GM18508 (cell line): ENCODE results near the gene TRIM9.
A peak's percentile ranks its signal among the peaks of the same experiment; 100 is the strongest.

Experiments
- ATAC-seq: cut with Tn5 transposase; IDR thresholded peaks from one replicate; pipeline ENCODE4 v1.9.1; 2021; ENCODE audit warnings: moderate number of reproducible peaks; ENCODE audit not compliant: insufficient read depth, unreplicated experiment

Gene TRIM9

DNA sequence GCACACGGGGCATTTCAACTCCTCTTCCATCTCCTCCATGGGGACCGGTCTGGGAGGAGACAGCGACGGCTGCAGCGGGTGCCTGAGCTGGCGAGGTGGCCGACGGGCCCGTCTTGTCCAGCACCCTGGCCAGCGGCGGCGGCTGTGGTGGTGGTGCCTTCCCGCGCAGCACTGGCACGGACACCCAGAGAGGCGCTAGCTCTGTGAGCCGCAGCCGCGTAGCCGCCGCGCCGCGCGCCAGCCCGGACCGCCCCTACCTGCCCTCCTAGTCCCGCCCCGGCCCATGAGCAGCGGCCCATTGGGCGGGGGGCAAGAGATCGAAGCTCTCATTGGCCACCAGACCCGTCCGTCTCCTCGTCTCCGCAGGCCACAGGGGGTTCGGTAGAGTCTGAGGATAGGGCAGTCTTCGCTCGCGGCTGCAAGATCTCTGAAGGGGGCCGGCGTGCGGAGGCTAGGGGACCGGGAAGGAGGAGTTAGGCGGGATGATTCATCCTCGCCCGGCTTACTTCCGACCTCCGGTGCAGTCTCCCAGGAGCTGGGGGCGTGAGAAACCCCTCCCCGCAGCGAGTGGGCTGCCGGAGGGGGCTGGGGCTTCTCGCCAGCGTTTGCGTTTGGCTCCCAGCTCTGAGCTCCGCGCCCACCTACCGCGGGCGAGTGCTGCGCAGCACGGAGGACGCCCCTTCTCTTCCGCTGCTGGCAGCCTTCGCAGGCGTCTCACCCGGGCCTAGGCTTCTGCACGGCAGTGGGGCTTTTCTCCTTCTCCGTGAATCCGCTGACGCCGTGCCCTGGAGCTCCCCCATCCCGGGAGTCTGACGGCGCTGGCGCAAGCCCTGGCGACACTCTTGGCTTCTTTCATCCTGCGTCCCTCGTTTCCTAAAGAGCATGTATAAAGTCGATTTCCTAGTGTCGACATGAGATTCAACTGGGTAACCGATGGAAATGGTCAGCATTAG lies at the start of gene TRIM9:
Gene TRIM9 (minus strand): TSS at position 205 of the 953 bp plus-strand sequence. CDS start 166 bp downstream, at position 39.
- peak; percentile 89 for ATAC-seq

DNA sequence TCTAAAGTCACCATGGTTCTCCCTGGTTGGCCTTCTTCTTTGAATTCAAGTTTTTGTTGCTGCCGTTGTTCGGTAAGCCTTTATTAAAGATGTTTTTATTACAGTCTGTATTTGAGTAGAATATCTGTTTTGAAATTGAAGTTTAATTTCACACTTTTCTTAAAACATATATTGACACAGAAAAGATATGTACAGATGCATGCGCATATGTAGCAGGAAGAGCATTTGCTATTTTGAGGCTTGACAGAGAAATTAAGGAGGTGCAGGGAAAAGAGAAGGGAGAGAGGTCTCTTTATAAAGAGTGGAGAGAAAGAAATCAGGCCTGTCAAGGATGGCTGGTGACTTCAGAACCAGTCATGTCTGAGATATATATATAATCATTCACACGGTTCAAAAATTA lies 46.0 kb upstream of the TRIM9 start:
- ATAC-seq: no peak

- no peak for ATAC-seq
Measured at GRCh38 chr14:51140338-51140737, 45.4 kb upstream of the TRIM9 start.

DNA sequence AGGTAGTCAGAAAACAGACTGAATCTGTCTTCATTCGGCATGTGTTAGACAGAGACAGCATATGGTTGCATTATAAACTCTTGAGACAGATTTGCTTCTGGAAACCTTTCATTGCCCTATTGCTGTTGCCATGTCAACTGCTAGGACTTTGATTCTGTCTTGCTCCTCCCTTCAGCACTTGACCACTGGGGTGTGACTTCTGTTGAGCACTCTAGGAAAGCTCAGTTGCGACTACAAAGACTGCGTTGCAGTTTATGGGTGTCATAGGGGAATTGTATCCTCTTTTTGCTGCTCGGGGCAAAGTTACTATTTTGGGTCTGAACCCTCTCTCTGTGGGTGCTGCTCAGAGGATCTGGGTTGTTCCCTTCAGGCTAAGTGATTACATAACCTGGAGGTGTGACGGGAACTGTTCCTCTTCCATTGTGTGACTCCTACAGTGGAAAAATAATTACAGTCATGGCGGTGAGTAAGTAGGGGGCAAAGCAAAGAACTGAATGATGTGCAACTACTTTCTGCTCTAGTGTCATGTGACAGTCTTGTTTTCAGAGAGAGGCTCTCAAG lies 44.3 kb upstream of the TRIM9 start:
- ATAC-seq: no peak

DNA sequence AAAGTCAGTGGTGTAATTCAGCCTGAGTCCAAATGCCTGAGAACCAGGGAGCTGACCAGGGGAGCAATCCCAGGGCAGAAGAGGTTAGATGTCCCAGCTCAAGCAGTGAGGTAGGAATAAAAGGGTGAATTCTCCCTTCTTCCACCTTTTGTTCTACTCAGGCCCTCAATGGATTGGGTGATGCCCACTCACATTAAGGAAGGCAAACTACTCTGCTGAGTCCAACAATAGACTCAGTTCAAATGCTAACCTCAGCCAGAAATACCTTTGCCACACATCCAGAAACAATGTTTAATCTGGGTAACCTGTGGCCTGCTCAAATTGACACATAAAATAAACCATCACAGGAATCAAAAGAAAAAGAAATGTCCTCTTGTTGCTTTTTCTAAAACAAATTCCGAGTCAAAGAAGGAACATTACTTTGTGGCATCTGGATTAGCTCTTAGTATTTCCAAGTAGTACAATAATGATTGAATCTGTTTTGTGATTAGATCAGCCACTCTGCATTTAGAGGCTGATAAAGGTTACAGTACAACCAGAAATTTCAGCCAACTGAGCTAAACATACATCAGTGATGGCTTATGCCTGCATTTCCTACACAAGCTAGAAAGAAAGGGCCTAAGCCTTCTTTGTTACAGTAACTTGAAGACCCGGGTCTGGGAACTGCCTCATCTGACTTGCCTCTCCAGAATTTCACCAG lies 43.6 kb upstream of the TRIM9 start:
- no peak for ATAC-seq

DNA sequence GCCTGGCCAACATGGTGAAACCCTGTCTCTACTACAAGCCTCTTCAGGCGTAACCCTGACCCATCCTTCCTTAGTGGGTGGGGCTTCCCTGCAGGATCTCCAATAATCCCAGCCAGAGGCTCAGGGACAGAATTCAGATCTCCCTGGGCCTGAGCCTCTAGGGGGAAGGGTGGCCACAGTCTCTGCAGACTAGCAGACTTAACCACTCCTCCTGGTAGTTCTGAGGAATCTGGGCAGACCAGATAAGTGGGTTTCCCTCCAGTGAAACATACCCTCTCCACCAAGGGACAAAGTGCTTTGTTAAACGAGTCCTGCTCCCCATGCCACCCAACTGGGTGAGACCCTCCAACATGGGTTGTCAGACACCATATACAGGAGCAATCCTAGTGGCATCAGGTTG lies 36.6 kb upstream of the TRIM9 start:
- ATAC-seq: no peak

DNA sequence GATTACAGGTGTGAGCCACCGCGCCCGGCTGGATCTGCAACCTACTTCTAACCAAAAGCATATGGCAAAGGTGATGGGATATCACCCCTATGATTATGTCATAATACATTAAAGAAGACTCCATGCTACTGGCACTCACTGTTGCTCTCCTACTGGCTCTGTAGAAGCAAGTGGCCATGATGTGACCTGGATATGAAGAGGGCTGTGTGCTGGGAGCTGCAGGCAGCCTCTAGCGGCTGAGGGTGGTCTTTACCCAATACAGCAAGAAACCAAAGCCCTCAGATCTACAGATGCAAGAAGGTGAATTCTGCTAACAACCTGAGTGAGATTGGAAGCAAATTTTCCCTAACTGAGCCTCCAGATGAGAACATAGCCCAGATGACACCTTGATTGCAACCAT lies 34.2 kb upstream of the TRIM9 start:
- ATAC-seq: no peak

DNA sequence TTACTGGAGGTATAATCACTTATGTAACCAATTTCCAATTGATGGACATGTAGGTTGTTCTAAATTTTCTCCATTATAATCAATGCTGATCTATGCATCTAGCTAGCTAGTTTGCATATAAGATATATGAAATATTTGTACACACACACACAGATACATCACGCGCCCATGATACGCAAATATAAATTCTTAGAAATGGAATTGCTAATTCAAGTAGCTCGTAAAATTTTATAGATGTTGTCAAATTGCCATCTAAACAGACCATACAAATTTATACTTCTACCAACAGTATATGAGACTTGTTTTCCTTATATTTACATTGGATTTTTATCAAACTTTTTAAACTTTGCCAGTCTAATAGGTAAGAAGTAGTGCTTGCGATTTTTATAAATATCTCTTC lies 29.1 kb upstream of the TRIM9 start:
- no peak for ATAC-seq

- ATAC-seq: no peak
Measured at GRCh38 chr14:51121096-51121495, 26.2 kb upstream of the TRIM9 start.

DNA sequence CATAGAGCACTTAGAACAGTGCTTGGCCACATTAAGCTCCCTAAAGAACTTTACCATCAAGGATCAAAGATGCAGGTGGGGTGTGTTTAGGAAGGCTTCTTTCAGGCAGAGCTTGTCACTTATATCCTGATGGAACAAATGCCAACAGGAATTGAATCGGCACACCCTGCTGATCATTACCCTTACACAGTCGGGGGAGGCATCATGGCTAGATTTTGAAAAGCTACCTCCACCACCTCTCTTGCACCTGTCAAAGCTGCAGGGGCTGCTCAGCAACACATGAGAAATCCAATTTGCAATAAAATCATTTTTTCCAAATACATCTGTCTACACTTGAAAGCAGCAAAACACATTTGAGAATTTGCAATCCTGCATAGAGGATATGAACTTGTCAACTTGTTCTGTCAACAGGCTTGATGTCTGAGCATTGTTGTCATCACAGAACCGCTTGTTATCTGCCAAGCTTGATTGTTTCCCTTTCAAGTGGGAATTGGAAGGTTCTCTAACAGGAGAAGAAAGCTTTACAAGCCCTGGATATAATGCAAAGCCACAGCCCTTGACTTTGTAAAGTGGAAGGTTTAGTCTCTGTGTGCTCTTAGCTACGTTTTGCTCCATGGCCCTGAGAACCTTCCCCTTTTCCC lies 24.6 kb upstream of the TRIM9 start:
- ATAC-seq: no peak

DNA sequence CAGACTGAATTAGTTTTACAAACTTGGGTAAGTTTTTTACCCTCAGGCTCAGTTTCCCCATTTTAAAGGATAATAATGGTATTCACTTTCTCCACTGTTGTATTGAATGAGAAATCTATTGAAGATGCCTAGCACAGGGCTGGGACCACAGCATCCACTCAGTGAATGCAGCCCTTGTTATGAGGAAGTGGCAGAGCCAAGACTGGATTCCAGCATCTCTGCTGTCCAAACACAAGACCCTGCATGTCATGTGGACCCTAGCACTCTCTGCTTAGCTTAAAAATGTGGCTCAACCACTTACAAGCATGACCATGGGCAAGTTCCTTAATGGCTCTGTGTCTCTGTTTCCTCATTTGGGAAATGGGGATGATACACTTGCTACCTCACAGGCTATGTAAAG lies 24.1 kb upstream of the TRIM9 start:
- no peak for ATAC-seq

DNA sequence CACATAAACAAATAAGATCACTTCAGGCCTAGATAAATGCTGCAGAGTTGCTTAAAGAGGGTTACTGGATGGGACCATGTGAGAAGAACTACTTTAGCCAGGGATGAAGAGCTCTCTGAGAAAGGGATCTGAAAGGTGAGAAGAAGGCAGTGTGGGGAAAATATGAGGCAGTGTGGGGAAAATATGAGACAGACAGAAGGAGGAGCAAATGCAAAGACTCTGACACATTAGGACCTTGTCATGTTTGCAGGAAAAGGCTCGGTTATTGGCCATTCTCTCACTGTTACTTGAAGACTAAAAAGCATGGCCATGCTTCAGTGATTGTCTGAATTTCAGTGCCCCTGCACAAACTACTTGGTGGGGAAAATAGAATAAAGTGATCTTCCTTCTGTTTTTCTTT lies 22.7 kb upstream of the TRIM9 start:
- ATAC-seq: no peak

- no peak for ATAC-seq
Measured at GRCh38 chr14:51116682-51117081, 21.8 kb upstream of the TRIM9 start.

GRCh38 chr14:51109651-51110050 lies 14.7 kb upstream of the TRIM9 start:
- no peak for ATAC-seq

DNA sequence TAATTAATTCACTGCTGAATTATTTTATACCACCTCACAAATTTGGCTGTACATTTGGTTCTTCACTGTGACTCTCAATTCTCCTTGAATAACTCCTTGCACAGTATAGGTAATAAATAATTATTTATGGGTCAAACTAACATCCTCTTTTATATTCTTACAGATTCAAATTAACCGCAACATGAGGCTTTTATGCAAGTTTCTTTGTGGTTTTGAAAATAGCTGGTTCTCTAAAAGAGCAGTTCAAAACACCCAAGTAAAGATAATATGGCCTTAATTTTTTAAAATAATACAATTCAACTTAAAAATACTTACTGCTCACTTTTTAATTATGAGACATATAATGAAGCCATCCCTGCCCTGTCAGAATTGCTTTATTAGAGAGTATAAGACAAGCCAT lies 12.9 kb upstream of the TRIM9 start:
- no peak for ATAC-seq

DNA sequence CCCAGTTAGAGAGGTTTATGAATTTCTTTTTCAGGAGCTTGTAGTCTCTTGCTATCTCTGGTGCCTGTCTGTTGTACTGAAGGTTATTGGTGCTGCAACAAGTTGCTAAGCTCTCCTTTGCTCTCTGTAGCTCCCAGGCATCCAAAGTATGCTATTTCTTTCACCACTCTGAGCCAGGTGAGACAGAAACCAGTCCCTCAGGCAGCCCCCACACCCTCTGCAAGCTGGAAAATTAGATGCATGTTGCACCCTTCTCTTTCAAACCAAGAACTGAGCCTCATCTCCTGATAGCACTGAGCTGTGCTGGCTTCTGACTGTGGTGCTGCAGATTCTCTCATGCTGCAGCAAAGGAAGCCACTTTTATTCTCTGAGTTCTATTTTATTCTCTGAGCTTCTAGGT lies 9.6 kb upstream of the TRIM9 start:
- no peak for ATAC-seq

GRCh38 chr14:51097287-51097686 lies 2.4 kb upstream of the TRIM9 start:
- no peak for ATAC-seq

GRCh38 chr14:51096870-51097269 lies 2.0 kb upstream of the TRIM9 start:
- no peak for ATAC-seq

- ATAC-seq: no peak
Measured at GRCh38 chr14:51095854-51096823, 1.2 kb upstream of the TRIM9 start.
